ENCODE measurements around the gene TNFRSF12A. TPM values are rescaled to one million over a fixed set of nuclear protein-coding genes. Genes with fewer than 3 reads are reported as not detected.
"Not testable (repeated sequence)": the region's sequence is repeated elsewhere in the genome, so short reads cannot be mapped to it uniquely, and the experiment has no call there.

TNFRSF12A gene
- polyA plus RNA-seq, 2 of the 4 experiments (the other 2 are of a cell fraction), result 111 to 314 TPM

DNA sequence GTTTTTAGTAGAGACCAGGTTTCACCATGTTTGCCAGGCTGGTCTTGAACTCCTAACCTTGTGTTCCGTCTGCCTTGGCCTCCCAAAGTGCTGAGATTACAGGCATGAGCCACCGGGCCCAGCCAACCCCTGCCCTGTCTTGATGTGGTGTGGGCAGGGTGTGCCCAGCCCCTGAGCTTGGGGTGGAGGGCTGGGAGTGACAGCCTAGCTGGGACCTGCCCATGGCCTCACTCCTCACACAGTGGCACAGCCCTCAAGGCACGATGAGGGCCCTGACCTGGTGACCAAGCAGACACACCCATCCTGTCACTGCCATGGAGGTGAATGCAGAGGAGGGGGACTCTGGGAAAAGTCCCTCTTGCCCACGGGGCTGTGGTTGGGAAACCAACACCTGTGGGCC is 48.3 kb downstream of the TNFRSF12A start (continued):
- no peak for TF ChIP-seq ESRRA (IDR thresholded peaks at IDR 0.05; ENCODE audit: borderline replicate concordance, low read length)
- TF ChIP-seq, protein P1, sequence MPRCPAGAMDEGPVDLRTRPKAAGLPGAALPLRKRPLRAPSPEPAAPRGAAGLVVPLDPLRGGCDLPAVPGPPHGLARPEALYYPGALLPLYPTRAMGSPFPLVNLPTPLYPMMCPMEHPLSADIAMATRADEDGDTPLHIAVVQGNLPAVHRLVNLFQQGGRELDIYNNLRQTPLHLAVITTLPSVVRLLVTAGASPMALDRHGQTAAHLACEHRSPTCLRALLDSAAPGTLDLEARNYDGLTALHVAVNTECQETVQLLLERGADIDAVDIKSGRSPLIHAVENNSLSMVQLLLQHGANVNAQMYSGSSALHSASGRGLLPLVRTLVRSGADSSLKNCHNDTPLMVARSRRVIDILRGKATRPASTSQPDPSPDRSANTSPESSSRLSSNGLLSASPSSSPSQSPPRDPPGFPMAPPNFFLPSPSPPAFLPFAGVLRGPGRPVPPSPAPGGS (IDR thresholded peaks at IDR 0.05), result no peak

DNA sequence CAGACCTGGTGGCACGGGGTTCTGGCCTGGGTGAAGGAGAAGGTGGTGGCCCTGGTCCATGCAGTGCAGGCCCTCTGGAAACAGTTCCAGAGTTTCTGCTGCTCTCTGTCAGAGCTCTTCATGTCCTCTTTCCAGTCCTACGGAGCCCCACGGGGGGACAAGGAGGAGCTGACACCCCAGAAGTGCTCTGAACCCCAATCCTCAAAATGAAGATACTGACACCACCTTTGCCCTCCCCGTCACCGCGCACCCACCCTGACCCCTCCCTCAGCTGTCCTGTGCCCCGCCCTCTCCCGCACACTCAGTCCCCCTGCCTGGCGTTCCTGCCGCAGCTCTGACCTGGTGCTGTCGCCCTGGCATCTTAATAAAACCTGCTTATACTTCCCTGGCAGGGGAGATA is 49.0 kb downstream of the TNFRSF12A start:
- H3K9me3 ChIP-seq; DNase-seq (ENCODE audit: low read depth in 1 of 2, low spot score in 1 of 2); H3K27ac ChIP-seq; POLR2A ChIA-PET; ATAC-seq; FAIRE-seq; H3K4me2 ChIP-seq; H3K4me3 ChIP-seq: not testable (repeated sequence)
- peaks cover 17% of the 10 kb centered on the region for H3K4me1 ChIP-seq
- CTCF ChIA-PET, result interaction anchor here (1.1 to 1.9 kb wide), 2 partner anchors 19 to 22 kb away, joined by 3 to 4 read pairs; no protein-coding TSS in a partner anchor
- WGBS (ENCODE audit: missing lambda C conversion rate), result 74% methylated on average over 7 of the region's 11 CpGs

DNA sequence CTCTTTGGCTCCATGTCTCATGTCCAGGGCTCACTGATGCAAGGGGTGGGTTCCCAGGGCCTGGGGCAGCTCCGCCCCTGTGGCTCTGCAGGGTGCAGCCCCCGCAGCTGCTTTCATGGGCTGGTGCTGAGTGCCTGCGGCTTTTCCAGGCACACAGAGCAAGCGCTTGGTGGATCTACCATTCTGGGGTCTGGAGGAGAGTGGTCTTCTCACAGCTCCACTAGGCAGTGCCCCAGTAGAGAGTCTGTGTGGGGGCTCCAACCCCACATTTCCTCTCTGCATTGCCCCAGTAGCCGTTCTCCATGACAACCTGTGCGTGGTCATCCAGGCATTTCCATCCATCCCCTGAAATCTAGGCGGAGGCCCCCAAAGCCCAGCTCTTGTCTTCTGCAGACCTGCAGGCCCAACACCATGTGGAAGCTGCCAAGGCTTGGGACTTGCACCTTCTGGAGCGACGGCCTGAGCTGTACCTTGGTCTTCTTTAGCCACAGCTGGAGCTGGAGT is 50.5 kb downstream of the TNFRSF12A start:
- H3K4me1 ChIP-seq, result peaks cover 5% of the 10 kb centered on the region; the same call in 2 of the 3 replicates
- 93% methylated on average over 9 of the region's 9 CpGs for WGBS (ENCODE audit: missing lambda C conversion rate)
- no peak overlapping the region for H3K4me2 ChIP-seq
- no peak overlapping the region for H3K27ac ChIP-seq
- DNase-seq (ENCODE audit: low read depth in 1 of 2, low spot score in 1 of 2) (no peak), ATAC-seq (no peak), FAIRE-seq (no peak)
- TF ChIP-seq, protein P2, sequence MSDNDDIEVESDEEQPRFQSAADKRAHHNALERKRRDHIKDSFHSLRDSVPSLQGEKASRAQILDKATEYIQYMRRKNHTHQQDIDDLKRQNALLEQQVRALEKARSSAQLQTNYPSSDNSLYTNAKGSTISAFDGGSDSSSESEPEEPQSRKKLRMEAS (IDR thresholded peaks at IDR 0.05), result no peak
- TF ChIP-seq CEBPB (IDR thresholded peaks at IDR 0.05), result no peak
- ChIA-PET CTCF (interaction anchor here (1.0 to 1.9 kb wide), 5 partner anchors 10 to 59 kb away, joined by 3 to 8 read pairs (median 4); no protein-coding TSS in a partner anchor), POLR2A (no interaction called here)
- H3K9me3 ChIP-seq, result no peaks in the 10 kb centered on the region
- no peak overlapping the region for H3K4me3 ChIP-seq

DNA sequence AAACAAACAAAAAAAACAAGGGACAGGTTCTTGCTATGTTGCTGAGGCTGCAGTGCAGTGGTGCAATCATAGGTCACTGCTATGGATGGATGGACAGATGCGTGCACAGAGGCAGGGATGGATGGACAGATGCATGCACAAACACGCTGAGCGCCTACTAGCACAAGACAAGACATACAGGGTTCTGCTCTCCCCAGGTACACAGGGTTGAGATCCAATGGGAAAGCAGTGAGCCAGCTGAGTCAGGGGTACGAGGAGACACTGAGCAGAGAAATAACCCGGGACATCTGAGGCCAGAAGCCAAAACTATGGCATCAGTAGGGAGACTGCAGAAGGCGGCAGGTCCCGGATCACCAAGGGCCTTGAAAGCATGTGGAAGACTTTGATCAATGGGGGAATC is 51.5 kb downstream of the TNFRSF12A start:
- no peak for FAIRE-seq
- CTCF ChIA-PET, result interaction anchor here (1.0 to 1.5 kb wide), 2 partner anchors 12 to 58 kb away, joined by 3 to 8 read pairs; no protein-coding TSS in a partner anchor
- TF ChIP-seq EP300 (IDR thresholded peaks at IDR 0.05) (no peak), HOXA7 (CRISPR knock-in tag; IDR thresholded peaks at IDR 0.05) (no peak), HOXB5 (CRISPR knock-in tag; IDR thresholded peaks at IDR 0.05) (no peak), RAD21 (conservative IDR thresholded peaks at IDR 0.05 in 1 of 2, IDR thresholded peaks at IDR 0.05 in 1 of 2) (no peak), CHD2 (IDR thresholded peaks at IDR 0.05; ENCODE audit: low read length, partially characterized antibody) (no peak), JUNB (IDR thresholded peaks at IDR 0.05) (no peak), NFE2L2 (conservative IDR thresholded peaks at IDR 0.05; ENCODE audit: low read length) (no peak), FOSB (CRISPR knock-in tag; IDR thresholded peaks at IDR 0.05) (no peak), PHF8 (IDR thresholded peaks at IDR 0.05; ENCODE audit: borderline replicate concordance, low read depth) (no peak)
- TF ChIP-seq, protein P3, sequence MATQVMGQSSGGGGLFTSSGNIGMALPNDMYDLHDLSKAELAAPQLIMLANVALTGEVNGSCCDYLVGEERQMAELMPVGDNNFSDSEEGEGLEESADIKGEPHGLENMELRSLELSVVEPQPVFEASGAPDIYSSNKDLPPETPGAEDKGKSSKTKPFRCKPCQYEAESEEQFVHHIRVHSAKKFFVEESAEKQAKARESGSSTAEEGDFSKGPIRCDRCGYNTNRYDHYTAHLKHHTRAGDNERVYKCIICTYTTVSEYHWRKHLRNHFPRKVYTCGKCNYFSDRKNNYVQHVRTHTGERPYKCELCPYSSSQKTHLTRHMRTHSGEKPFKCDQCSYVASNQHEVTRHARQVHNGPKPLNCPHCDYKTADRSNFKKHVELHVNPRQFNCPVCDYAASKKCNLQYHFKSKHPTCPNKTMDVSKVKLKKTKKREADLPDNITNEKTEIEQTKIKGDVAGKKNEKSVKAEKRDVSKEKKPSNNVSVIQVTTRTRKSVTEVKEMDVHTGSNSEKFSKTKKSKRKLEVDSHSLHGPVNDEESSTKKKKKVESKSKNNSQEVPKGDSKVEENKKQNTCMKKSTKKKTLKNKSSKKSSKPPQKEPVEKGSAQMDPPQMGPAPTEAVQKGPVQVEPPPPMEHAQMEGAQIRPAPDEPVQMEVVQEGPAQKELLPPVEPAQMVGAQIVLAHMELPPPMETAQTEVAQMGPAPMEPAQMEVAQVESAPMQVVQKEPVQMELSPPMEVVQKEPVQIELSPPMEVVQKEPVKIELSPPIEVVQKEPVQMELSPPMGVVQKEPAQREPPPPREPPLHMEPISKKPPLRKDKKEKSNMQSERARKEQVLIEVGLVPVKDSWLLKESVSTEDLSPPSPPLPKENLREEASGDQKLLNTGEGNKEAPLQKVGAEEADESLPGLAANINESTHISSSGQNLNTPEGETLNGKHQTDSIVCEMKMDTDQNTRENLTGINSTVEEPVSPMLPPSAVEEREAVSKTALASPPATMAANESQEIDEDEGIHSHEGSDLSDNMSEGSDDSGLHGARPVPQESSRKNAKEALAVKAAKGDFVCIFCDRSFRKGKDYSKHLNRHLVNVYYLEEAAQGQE (IDR thresholded peaks at IDR 0.05), result no peak
- TF ChIP-seq, protein P4, sequence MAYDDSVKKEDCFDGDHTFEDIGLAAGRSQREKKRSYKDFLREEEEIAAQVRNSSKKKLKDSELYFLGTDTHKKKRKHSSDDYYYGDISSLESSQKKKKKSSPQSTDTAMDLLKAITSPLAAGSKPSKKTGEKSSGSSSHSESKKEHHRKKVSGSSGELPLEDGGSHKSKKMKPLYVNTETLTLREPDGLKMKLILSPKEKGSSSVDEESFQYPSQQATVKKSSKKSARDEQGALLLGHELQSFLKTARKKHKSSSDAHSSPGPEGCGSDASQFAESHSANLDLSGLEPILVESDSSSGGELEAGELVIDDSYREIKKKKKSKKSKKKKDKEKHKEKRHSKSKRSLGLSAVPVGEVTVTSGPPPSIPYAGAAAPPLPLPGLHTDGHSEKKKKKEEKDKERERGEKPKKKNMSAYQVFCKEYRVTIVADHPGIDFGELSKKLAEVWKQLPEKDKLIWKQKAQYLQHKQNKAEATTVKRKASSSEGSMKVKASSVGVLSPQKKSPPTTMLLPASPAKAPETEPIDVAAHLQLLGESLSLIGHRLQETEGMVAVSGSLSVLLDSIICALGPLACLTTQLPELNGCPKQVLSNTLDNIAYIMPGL (CRISPR knock-in tag; IDR thresholded peaks at IDR 0.05; ENCODE audit: borderline replicate concordance), result no peak
- TF ChIP-seq, protein P5, sequence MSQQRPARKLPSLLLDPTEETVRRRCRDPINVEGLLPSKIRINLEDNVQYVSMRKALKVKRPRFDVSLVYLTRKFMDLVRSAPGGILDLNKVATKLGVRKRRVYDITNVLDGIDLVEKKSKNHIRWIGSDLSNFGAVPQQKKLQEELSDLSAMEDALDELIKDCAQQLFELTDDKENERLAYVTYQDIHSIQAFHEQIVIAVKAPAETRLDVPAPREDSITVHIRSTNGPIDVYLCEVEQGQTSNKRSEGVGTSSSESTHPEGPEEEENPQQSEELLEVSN (IDR thresholded peaks at IDR 0.05; ENCODE audit: borderline replicate concordance, low read depth), result no peak

More for the DNA sequence above, 51.5 kb downstream of the TNFRSF12A start:
- Histone ChIP-seq H3K4me3 (no peak overlapping the region), H3K27ac (no peak overlapping the region), H3K4me1 (no peaks in the 10 kb centered on the region), H3K9me3 (no peaks in the 10 kb centered on the region), H3K4me2 (no peak overlapping the region)
- WGBS (ENCODE audit: missing lambda C conversion rate), result 77% methylated on average over 7 of the region's 7 CpGs
- ATAC-seq (no peak), DNase-seq (ENCODE audit: low read depth in 1 of 2, low spot score in 1 of 2) (no peak)
- POLR2A ChIA-PET, result no interaction called here
